OCI-LY7 (cell line): ENCODE data around the gene BZW2. TPM values are rescaled to one million over a fixed set of nuclear protein-coding genes. Genes with fewer than 3 reads are reported as not detected.

Experiments used
- BruUV-seq: library from RNA; stranded (reverse); fragments of 400-500 nt; replicated peaks from 2 replicates; lab custom pipeline; 2021; lab: Mats Ljungman, UMichigan
- CTCF ChIA-PET: fragments of 300-600 bp; sonication (Branson Sonifier 250); formaldehyde crosslinking; loops from one replicate; lab custom pipeline; 2022; ENCODE audit warnings: antibody characterized with exemption; ENCODE audit not compliant: unreplicated experiment; lab: Charles Lee
- POLR2A ChIA-PET: fragments of 300-600 bp; sonication (Branson Sonifier 250); formaldehyde crosslinking; loops from one replicate; lab custom pipeline; 2022; ENCODE audit warnings: antibody characterized with exemption; lab: Charles Lee
- DNase-seq: peaks from one replicate; pipeline ENCODE4 v3.0.0-alpha.2; 2015; ENCODE audit warnings: low spot score
- H2AFZ ChIP-seq: fragments of 200-600 bp; sonication (generic), shearing (Covaris generic); 2 replicates; pipeline ENCODE4 v1.6.1; 2014; ENCODE audit warnings: mild to moderate bottlenecking, antibody characterized with exemption, low read length, moderate library complexity
- H3K27ac ChIP-seq: fragments of 200-600 bp; sonication (generic); 2 replicates; pipeline ENCODE4 v1.5.1; 2014; ENCODE audit warnings: mixed run types, low read depth, mild to moderate bottlenecking, moderate library complexity, low read length, inconsistent platforms; ENCODE audit not compliant: poor library complexity, severe bottlenecking
- H3K36me3 ChIP-seq: fragments of 200-600 bp; sonication (generic); 2 replicates; pipeline ENCODE4 v1.6.1; 2014; ENCODE audit warnings: mild to moderate bottlenecking, antibody characterized with exemption, low read length, moderate library complexity, mixed read lengths; ENCODE audit not compliant: insufficient read depth
- H3K4me1 ChIP-seq: fragments of 200-600 bp; sonication (generic); 2 replicates; pipeline ENCODE4 v1.5.1; 2014; ENCODE audit warnings: mild to moderate bottlenecking, low read length; ENCODE audit not compliant: insufficient read depth, poor library complexity, severe bottlenecking
- H3K4me2 ChIP-seq: fragments of 200-600 bp; sonication (generic); 2 replicates; pipeline ENCODE4 v1.6.1; 2014; ENCODE audit warnings: mild to moderate bottlenecking, low read length
- H3K4me3 ChIP-seq: fragments of 200-600 bp; sonication (generic); 2 replicates; pipeline ENCODE4 v1.5.1; 2014; ENCODE audit warnings: mild to moderate bottlenecking, low read depth, low read length; ENCODE audit not compliant: poor library complexity, severe bottlenecking
- H3K79me2 ChIP-seq: fragments of 200-600 bp; sonication (generic); 2 replicates; pipeline ENCODE4 v1.6.1; 2016; ENCODE audit warnings: low read depth, mild to moderate bottlenecking, low read length, moderate library complexity, mixed read lengths; ENCODE audit not compliant: insufficient read depth
- H3K9me2 ChIP-seq: fragments of 200-600 bp; sonication (generic); 2 replicates; pipeline ENCODE4 v1.6.1; 2016; ENCODE audit warnings: mild to moderate bottlenecking, low read length, mixed read lengths; ENCODE audit not compliant: insufficient read depth
- H3K9me3 ChIP-seq: fragments of 200-600 bp; sonication (generic); 2 replicates; pipeline ENCODE4 v1.6.1; 2014; ENCODE audit warnings: mild to moderate bottlenecking, mixed run types, low read length, mixed read lengths
- H4K20me1 ChIP-seq: fragments of 200-600 bp; sonication (generic); 2 replicates; pipeline ENCODE4 v1.6.1; 2014; ENCODE audit warnings: mild to moderate bottlenecking, antibody characterized with exemption, low read length, moderate library complexity, mixed read lengths; ENCODE audit not compliant: insufficient read depth
- EZH2phosphoT487 ChIP-seq: fragments of 200-600 bp; sonication (generic); IDR thresholded peaks from 2 replicates; pipeline ENCODE4 v1.6.1; 2018; ENCODE audit warnings: low read depth, borderline replicate concordance, mild to moderate bottlenecking, mixed run types, antibody characterized with exemption, low read length, moderate library complexity, mixed read lengths
- intact Hi-C: fragments of 100-400 bp; cut with micrococcal nuclease; formaldehyde crosslinking; loops from one replicate; pipeline ENCODE4 v1.10.0; 2022; ENCODE audit not compliant: unreplicated experiment
- total RNA-seq, 2 experiments: library from RNA; depleted of rRNA in 1 of 2; stranded (reverse); fragments of >200 nt in 1 of 2; shearing (Covaris generic) in 1 of 2; gene quantifications; 2 replicates each; pipeline ENCODE4 v1.2.3, GENCODE V29; 2014 to 2022
- TF ChIP-seq, protein P1 (sequence below): fragments of 200-600 bp; sonication (generic); conservative IDR thresholded peaks from 2 replicates; pipeline ENCODE4 v1.5.1; 2014; ENCODE audit warnings: mild to moderate bottlenecking, antibody characterized with exemption, low read length, moderate library complexity, mixed read lengths

Gene BZW2
- total RNA-seq, 2 experiments from 2014 or later: 66.8 to 75.2 TPM

- peak; percentile 3 for DNase-seq
- CTCF ChIA-PET: no interaction called here
- Histone ChIP-seq H4K20me1 (no peaks in the 10 kb centered on the region), H3K4me1 (no peaks in the 10 kb centered on the region), H2AFZ (no peak overlapping the region), H3K36me3 (peaks cover 10% of the 10 kb centered on the region; the same call in 1 of the 2 replicates), H3K4me3 (no peak overlapping the region), H3K9me2 (no peaks in the 10 kb centered on the region), H3K79me2 (no peaks in the 10 kb centered on the region), H3K9me3 (no peaks in the 10 kb centered on the region), H3K4me2 (no peak overlapping the region), H3K27ac (no peak overlapping the region)
- POLR2A ChIA-PET: interaction anchor here (1.6 to 2.1 kb wide), 2 partner anchors 8 to 21 kb away, joined by 5 to 9 read pairs; no protein-coding TSS in a partner anchor
- intact Hi-C loops: no loop called here
- TF ChIP-seq, protein P1, sequence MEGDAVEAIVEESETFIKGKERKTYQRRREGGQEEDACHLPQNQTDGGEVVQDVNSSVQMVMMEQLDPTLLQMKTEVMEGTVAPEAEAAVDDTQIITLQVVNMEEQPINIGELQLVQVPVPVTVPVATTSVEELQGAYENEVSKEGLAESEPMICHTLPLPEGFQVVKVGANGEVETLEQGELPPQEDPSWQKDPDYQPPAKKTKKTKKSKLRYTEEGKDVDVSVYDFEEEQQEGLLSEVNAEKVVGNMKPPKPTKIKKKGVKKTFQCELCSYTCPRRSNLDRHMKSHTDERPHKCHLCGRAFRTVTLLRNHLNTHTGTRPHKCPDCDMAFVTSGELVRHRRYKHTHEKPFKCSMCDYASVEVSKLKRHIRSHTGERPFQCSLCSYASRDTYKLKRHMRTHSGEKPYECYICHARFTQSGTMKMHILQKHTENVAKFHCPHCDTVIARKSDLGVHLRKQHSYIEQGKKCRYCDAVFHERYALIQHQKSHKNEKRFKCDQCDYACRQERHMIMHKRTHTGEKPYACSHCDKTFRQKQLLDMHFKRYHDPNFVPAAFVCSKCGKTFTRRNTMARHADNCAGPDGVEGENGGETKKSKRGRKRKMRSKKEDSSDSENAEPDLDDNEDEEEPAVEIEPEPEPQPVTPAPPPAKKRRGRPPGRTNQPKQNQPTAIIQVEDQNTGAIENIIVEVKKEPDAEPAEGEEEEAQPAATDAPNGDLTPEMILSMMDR: no peak
- no peak for TF ChIP-seq EZH2phosphoT487
- no TSS peak for BruUV-seq
Measured at GRCh38 chr7:16619979-16620408, 26.0 kb upstream of the BZW2 start.

GRCh38 chr7:16626388-16626787 is 19.6 kb upstream of the BZW2 start:
- intact Hi-C loops: no loop called here
- Histone ChIP-seq H3K4me2 (no peak overlapping the region), H3K9me2 (no peaks in the 10 kb centered on the region), H3K79me2 (no peaks in the 10 kb centered on the region), H3K36me3 (0 out of 2 replicates have a peak, but pooled peaks cover 5% of the 10 kb centered on the region), H4K20me1 (no peaks in the 10 kb centered on the region), H3K4me1 (no peaks in the 10 kb centered on the region), H3K9me3 (no peaks in the 10 kb centered on the region), H3K4me3 (no peak overlapping the region), H3K27ac (no peak overlapping the region), H2AFZ (no peak overlapping the region)
- TF ChIP-seq, protein P1: no peak
- POLR2A ChIA-PET: no interaction called here
- no TSS peak for BruUV-seq
- CTCF ChIA-PET: no interaction called here
- DNase-seq: no peak

- Histone ChIP-seq H3K9me2 (no peaks in the 10 kb centered on the region), H3K79me2 (no peaks in the 10 kb centered on the region), H3K4me1 (no peaks in the 10 kb centered on the region), H4K20me1 (no peaks in the 10 kb centered on the region), H3K4me2 (no peak overlapping the region), H2AFZ (no peak overlapping the region), H3K27ac (no peak overlapping the region), H3K4me3 (no peak overlapping the region), H3K9me3 (no peaks in the 10 kb centered on the region), H3K36me3 (0 out of 2 replicates have a peak, but pooled peaks cover 5% of the 10 kb centered on the region)
- no TSS peak for BruUV-seq
- ChIA-PET POLR2A (no interaction called here), CTCF (no interaction called here)
- TF ChIP-seq EZH2phosphoT487: no peak
- TF ChIP-seq, protein P1: no peak
- DNase-seq: no peak
- intact Hi-C loops: no loop called here
Measured at GRCh38 chr7:16627236-16627635, 18.7 kb upstream of the BZW2 start.
